Superior temporal gyrus (tissue), 1 donor: Measurements from ENCODE around the gene ACVR1C.

Experiments used
- DNase-seq: peaks from one replicate; pipeline ENCODE4 v3.0.0-alpha.2; 2016; ENCODE audit errors: extremely low spot score

The ACVR1C gene

DNA sequence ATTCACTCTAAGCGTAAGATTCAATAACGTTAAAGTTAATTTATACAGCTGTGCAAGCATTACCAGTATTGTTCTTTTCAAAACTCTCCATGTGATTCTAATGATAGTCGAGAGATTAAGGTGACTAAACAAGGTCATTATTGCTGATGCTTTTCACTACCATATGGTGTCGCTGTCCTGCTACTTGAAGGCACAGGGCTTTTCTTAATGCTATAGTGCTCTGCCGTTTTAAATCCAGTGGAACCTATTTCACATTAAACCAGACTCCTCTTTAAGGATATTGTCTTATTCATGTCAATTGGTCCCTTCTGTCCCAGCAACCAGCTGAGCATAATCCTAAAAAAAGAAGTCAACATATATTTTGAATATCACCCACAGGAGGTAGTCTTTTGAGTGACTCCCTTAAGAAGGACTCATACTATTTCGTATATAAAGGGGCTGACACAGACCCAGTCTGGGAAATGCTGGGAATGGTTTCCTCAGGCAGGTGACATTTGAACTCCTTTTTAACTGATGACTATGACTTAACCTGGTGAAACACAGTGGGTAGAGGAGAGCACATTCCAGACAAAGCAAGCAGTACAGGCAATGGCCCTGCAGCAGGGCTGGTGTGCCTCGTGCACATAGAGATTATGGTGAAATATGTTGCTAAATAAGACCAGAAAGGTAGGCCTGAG, 130.9 kb downstream of the ACVR1C start:
- peak; percentile 77 for DNase-seq

DNA sequence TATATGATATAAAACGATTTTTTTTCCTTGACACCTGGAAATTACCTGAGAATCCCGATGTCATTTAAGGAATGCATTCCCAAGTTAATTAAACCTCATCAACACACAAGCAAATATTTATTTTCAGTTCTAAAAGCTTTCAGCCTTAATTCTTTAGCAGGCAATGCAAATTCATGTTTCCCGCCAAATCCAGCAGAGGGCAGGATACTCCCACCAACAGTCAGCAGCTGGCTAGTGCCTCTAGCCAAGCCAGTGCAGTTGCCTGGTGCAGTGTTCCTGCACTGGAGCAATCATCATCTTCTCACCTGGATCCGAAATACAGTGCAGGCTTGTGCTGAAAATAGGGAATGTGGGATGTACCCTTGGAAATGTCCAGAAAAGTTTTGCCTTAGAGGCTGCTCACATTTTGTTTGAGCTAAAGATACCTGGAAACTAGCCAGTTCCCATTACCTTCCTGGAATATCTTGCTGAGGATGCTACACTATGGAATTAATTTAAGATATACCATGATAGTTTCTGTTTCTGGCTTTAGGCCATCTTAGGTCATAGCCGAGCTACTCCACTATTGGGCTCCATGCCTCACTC, 136.4 kb downstream of the ACVR1C start:
- peak; percentile 87 for DNase-seq

DNA sequence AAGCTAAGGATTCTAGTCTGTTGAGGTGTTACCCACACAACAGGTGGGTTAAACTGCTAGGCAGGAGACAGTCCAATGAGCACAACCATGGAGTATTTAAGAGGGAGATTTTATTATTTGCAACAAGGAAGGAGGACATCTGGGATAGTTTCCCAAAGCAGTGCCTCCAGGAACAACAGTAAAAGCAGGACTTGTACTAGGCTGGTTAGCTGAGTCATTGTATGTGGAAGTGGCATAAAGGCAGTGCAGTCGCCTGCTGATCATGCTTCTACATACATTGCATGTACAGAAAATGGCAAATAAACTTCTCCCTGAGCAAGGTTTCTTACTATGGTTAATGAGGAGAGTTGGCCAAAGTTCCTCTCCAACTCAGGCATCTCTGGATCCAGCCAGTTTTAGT, 138.7 kb downstream of the ACVR1C start:
- DNase-seq: no peak

DNA sequence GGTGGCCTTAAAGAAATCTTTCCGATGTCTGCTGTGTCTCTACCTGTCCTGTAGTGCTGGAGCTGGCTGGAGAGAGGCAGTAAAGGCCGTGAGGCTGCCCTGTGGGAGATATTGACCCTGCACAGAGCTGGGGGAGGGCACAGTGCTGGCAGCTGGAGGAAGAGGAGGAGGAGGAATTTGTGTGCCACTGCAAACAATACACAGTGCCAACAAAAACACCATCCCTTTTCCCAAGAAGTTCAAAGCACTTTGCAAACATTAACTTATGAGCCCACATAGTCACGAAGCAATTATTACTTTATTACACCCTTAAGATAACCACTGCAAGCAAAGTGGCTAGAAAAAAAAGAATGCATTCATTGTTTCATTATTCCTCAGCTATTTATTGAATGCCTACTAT, 139.8 kb downstream of the ACVR1C start:
- DNase-seq: no peak

DNA sequence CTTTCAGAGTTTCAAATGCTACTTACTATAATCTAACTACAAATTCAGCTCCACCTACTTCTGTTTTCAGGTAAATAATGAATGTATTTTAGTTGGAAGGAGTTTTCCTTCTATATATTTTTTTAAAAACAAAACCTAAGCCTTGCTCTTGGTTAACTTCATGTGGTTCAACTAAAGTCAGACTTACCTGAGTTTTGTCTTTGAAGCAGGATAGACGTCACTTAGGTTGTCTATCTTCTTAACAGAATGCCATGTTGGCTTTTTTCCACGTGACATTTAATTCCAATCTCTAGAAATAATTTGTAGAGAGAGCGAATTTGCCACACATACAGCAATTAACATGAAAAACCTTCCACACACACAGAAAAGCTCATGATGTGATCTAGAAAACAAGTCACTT, 140.9 kb downstream of the ACVR1C start:
- DNase-seq: no peak

DNA sequence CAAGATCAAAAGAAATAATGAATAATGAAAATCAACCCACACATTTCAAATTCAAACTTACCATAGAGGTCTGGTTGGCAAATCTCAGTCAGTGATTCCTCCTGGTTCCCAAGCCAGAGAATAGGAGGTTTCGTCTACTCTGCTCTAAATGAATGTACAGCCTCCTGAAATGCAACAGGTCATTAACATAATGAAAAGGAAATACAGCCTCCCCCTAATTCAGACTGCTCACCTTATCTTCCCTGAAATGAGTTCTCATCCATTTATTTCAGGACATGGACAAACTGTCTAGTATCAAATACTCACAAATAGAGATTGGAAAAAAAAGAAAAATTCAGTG, 141.4 kb downstream of the ACVR1C start:
- no peak for DNase-seq

DNA sequence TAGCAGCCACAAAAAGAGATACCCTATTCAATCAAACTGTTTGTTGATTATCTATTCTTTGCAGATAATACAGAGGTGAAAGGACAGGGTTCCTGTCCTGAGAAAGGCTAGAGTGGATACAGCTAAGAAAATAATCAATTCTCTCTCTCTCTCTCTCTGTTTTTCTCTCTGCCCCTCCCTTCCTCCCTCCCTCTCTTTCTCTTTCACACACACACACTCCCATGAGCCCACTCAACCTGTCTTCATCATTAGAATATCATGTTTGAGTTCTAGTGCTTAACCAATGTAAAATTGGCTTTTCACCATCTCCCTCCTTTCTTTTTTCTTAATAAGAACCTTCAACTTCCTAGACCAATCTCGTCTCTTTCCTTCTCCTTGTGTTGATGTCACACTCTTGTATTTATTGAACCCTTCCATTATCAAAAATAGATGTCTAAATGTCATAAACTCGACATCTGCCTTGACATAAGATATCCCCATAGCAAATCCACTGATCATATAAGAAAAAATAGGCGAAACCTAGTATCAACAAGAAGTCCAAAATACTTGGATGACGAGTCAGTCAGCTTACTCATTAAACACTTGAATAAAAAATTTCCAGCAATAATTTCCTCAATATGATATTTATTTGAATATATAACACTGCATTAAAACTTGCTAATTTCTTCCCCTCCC, 141.9 kb downstream of the ACVR1C start:
- no peak for DNase-seq

DNA sequence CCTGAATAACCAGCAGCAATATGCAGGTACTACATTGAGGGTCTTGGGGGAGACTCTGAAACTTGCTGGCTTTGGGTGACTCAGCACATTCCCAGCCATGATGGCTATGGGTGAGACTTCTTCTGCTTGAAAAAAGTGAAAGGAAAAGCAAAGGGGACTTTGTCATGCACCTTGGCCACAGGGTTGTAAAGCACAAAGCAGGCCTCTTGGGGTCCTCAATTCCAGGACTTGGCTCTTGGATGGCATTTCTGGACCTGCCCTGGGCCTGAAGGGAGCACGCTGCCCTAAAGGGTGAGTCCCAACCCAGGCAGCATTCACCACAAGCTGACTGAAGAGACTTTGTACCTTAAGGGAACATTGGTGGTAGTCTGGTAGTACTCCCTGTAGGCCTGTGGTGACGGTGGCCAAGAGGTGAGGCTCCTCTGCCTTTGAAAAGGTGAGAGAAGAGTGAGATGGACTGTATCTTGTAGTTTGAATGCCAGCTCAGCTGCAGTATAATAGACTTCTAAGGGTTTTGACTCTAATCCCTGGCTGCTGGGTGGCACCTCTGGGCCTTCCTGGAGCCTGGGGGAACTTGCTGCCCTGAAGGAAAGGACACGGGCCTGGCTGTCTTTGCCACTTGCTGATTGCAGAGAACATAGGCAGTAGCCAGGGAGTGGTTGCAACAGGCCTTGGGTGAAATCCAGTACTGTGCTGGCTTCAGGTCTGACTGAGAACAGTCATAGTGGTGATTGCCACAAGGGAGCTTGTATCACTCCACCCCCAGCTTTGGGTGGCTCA, 148.3 kb downstream of the ACVR1C start:
- DNase-seq: peak; percentile 48

DNA sequence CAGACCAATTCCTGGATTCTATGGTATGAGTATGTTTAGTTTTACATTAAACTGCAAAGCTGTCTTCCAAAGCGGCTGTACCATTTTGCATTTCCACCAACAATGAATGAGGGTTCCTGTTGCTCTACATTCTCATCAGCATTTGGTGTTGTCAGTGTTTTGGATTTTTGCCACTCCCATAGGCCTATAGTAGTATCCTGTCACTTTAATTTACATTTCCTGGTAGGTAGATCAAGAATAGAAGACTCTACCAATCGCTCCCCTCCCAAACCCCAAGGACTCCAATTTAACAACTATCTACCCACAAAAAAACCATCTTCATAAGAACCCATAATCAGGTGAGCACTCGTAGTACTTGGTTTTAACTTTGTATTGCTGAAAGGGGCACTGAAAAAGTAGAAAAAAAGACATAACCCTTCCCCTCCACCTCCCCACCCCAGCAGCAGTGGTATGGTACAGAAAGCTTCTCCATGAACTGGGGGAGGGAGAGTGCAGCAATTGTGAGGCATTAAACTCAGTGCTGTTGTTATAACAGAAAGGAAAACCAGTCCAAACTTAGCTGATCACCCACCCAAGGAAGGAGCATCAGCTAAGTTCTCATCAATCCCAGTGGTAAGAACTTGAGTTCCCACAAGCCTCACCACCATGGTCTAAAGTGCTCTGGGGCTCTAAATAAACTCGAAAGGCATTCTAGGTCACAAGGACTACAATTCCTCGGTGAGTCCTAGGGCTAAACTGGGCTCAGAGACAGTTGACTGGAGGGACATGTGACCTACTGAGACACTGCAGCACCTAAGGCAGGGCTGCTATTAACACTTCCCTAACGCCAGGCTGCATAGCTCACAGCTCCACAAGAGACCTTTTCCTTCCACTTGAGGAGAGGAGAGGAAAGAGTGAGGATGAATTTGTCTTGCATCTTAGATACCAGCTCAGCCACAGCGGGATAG, 149.3 kb downstream of the ACVR1C start:
- no peak for DNase-seq

DNA sequence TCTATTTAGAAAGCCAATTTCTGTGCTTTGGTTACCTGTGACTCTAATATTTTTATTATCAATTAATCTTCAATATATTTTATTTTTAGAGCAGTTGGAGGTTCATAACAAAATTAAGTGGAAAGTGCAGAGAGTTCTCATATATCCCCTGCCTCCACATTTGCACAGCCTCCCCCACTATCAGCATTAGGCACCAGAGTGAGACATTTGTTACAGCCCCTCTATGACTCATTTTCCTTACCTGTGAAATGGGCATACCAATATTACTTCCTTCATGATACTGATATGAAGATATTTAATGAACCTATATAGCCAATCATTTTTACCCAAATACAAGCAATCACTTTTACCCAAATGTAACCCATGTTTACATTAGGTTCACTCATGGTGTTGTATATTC, 150.7 kb downstream of the ACVR1C start:
- DNase-seq: no peak

DNA sequence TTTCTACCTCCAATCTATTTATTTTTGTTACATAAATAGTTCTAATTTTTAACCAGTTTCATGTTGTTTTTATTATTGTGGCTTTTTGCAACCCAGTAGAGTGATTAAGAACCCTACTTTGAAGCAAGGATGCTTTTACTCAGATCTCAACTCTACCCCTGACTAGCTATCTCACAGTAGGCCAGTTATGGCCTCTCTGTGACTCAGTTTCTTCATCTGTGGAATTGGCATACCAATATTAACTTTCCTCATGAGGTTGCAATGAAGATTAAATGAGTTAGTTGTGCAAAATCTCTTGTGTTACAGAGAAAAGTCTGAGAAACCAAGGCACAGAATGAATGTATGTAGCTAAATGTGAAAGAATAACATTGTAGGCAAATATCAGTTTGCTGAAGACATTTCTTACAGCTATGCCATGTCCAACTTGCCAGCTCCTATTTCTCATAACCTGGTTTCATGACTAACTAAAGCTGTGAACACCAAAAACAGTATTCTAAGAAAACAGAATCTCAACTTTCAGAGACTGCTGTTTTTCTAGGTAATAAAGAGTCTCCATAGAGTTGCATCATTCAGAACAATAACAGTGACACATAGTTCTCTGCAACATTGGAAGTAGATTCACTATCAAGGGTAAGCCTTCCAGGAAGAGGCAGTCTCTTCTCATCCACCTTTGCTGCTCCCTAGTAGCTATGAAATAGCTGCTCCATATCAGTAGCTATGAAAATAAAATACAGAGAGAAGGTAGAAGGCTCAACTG, 151.5 kb downstream of the ACVR1C start:
- peak; percentile 35 for DNase-seq
